HepG2 (cell line): ENCODE data around the gene ISCU. TPM values are rescaled to one million over a fixed set of nuclear protein-coding genes. Genes with fewer than 3 reads are reported as not detected.
A peak's percentile ranks its signal among the peaks of the same experiment; 100 is the strongest.

ENCODE experiments used
- ATAC-seq: fragments of 200-7000 bp; cut with Tn5 transposase; 3 replicates; pipeline ENCODE4 v1.9.1; 2020; ENCODE audit warnings: mild to moderate bottlenecking, moderate library complexity
- BruUV-seq: library from RNA; stranded (reverse); fragments of 400-500 nt; replicated peaks from 2 replicates; lab custom pipeline; 2021; lab: Mats Ljungman, UMichigan
- CTCF ChIA-PET: fragments of 300-600 bp; formaldehyde crosslinking; extraction: SDS; loops from one replicate; lab custom pipeline; 2021; ENCODE audit warnings: low total read pairs, inconsistent platforms, low intra/inter-chr PET ratio; lab: Yijun Ruan, JAX
- POLR2A ChIA-PET: fragments of 350-600 bp; sonication (Branson Sonifier 250); formaldehyde crosslinking; loops from one replicate; lab custom pipeline; 2020; ENCODE audit warnings: antibody characterized with exemption, inconsistent platforms; lab: Yijun Ruan, JAX
- DNase-seq: peaks from one replicate; pipeline ENCODE4 v3.0.0-alpha.2; 2015; ENCODE audit warnings: low spot score
- FAIRE-seq: peaks from 3 replicates; lab custom pipeline; 2011; peaks lifted over from hg19 to GRCh38; lab: Jason Lieb, UNC
- H2AFZ ChIP-seq: one replicate; pipeline ENCODE4 v1.6.1; 2011; ENCODE audit warnings: low read length, inconsistent platforms
- H3K27ac ChIP-seq: fragments of 300-600 bp; 3 replicates; pipeline ENCODE4 v1.8.0; 2011; ENCODE audit warnings: mixed run types, mild to moderate bottlenecking, mixed read lengths, low read length, inconsistent platforms; ENCODE audit not compliant: insufficient read depth; ENCODE audit errors: extremely low read length
- H3K27me3 ChIP-seq, 2 experiments: fragments of 200-600 bp in 1 of 2; 2 replicates in 1 of 2; 3 replicates in 1 of 2; pipeline versions ENCODE4 v1.6.0 to v1.8.0; 2011; ENCODE audit warnings: low read length in 2 of 2, mild to moderate bottlenecking in 2 of 2, moderate library complexity in 2 of 2, inconsistent platforms in 1 of 2; ENCODE audit not compliant: insufficient read depth in 2 of 2, control insufficient read depth in 1 of 2
- H3K36me3 ChIP-seq, 2 experiments: fragments of 200-600 bp in 1 of 2; replicated peaks in 1 of 2; 2 replicates in 1 of 2; 3 replicates in 1 of 2; pipeline versions ENCODE4 v1.5.1 to v1.8.0; 2011; ENCODE audit warnings: low read length in 2 of 2, inconsistent platforms in 1 of 2; ENCODE audit not compliant: insufficient read depth in 2 of 2, control insufficient read depth in 1 of 2
- H3K4me1 ChIP-seq: 2 replicates; pipeline ENCODE4 v1.5.1; 2012; ENCODE audit warnings: low read length, inconsistent platforms; ENCODE audit not compliant: insufficient read depth
- H3K4me2 ChIP-seq: 2 replicates; pipeline ENCODE4 v1.6.0; 2011; ENCODE audit warnings: low read depth, low read length, inconsistent platforms
- H3K4me3 ChIP-seq, 3 experiments: fragments of 200-600 bp in 1 of 3; sonication (generic), shearing (Covaris generic) in 1 of 3; replicated peaks in 1 of 3; 2 replicates each; pipeline ENCODE4 v1.5.1; 2011 to 2016; ENCODE audit warnings: low read length in 3 of 3, inconsistent platforms in 2 of 3, low read depth in 2 of 3, mild to moderate bottlenecking in 2 of 3, control low read depth in 1 of 3, mixed read lengths in 1 of 3; ENCODE audit not compliant: insufficient read depth in 1 of 3
- H3K79me2 ChIP-seq: one replicate; pipeline ENCODE4 v1.6.1; 2011; ENCODE audit warnings: low read length, inconsistent platforms; ENCODE audit not compliant: insufficient read depth
- H3K9ac ChIP-seq: 2 replicates; pipeline ENCODE4 v1.6.0; 2011; ENCODE audit warnings: mild to moderate bottlenecking, low read depth, low read length, inconsistent platforms; ENCODE audit not compliant: insufficient read depth
- H3K9me3 ChIP-seq: 2 replicates; pipeline ENCODE4 v1.5.1; 2012; ENCODE audit warnings: mild to moderate bottlenecking, low read length
- H4K20me1 ChIP-seq: 2 replicates; pipeline ENCODE4 v1.6.0; 2011; ENCODE audit warnings: inconsistent platforms, mild to moderate bottlenecking, low read length, moderate library complexity; ENCODE audit not compliant: insufficient read depth
- BCL3 ChIP-seq: sonication (generic); formaldehyde crosslinking; IDR thresholded peaks from 2 replicates; pipeline ENCODE4 v1.5.1; 2020; ENCODE audit warnings: mild to moderate bottlenecking, missing genetic modification reagents, moderate library complexity
- FOSL1 ChIP-seq: sonication (generic); formaldehyde crosslinking; IDR thresholded peaks from 2 replicates; pipeline ENCODE4 v1.9.0; 2021; ENCODE audit warnings: missing genetic modification reagents, borderline replicate concordance
- MIER2 ChIP-seq: IDR thresholded peaks from 2 replicates; pipeline ENCODE4 v1.6.1; 2016; ENCODE audit warnings: missing biosample characterization, missing genetic modification reagents
- MIXL1 ChIP-seq: IDR thresholded peaks from 2 replicates; pipeline ENCODE4 v1.6.1; 2016
- ZFAT ChIP-seq: sonication (generic); formaldehyde crosslinking; conservative IDR thresholded peaks from 2 replicates; pipeline ENCODE4 v1.8.1; 2023; ENCODE audit warnings: missing genetic modification reagents, inconsistent platforms
- ZHX2 ChIP-seq, 2 experiments: sonication (generic) in 1 of 2; formaldehyde crosslinking in 1 of 2; IDR thresholded peaks; 2 replicates each; pipeline versions ENCODE4 v1.6.1 to v1.9.0; 2014 to 2022; ENCODE audit warnings: antibody characterized with exemption in 1 of 2, borderline replicate concordance in 1 of 2, inconsistent platforms in 1 of 2, low read depth in 1 of 2, missing genetic modification reagents in 1 of 2
- ZNF329 ChIP-seq: sonication (generic); formaldehyde crosslinking; IDR thresholded peaks from 2 replicates; pipeline ENCODE4 v1.9.0; 2021; ENCODE audit warnings: low read depth, mild to moderate bottlenecking, missing genetic modification reagents
- ZNF510 ChIP-seq: sonication (generic); formaldehyde crosslinking; IDR thresholded peaks from 2 replicates; pipeline ENCODE4 v1.4.0; 2020; ENCODE audit warnings: low read depth, mild to moderate bottlenecking, missing genetic modification reagents
- ZNF580 ChIP-seq: IDR thresholded peaks from 2 replicates; pipeline ENCODE4 v1.6.1; 2016; ENCODE audit warnings: low read depth, borderline replicate concordance
- WGBS: methylation state at CpG from one replicate; pipeline ENCODE4 v1.1.6; 2017; ENCODE audit warnings: low lambda C conversion rate; 5-methylcytosine and 5-hydroxymethylcytosine counted together
- in situ Hi-C: cut with HindIII; loops from 2 replicates; pipeline ENCODE4 v1.10.0; 2017; ENCODE audit warnings: low pct_unique_long_range_greater_than_20kb; ENCODE audit not compliant: extremely low pct_ligation_motif_present
- intact Hi-C: fragments of 100-400 bp; cut with micrococcal nuclease; formaldehyde crosslinking; loops from one replicate; pipeline ENCODE4 v1.10.0; 2022; ENCODE audit not compliant: unreplicated experiment
- polyA plus RNA-seq, 8 experiments: library from polyadenylated mRNA; depleted of rRNA in 3 of 8; stranded (reverse) in 7 of 8; unstranded in 1 of 8; fragments of >200 nt; fragmentation: Illumina TruSeq in 4 of 8; extraction: Trizol in 4 of 8; gene quantifications; 2 replicates each; pipeline versions ENCODE4 v1.2.1 to v1.2.3, GENCODE V29; 2011 to 2016; ENCODE audit warnings: low read depth in 4 of 8, missing spikeins in 1 of 8, mixed read lengths in 1 of 8; ENCODE audit not compliant: insufficient read depth in 1 of 8
- total RNA-seq, 5 experiments: library from RNA; depleted of rRNA; stranded (reverse); fragments of >200 nt; fragmentation: Illumina TruSeq; extraction: Trizol; gene quantifications; 2 replicates each; pipeline ENCODE4 v1.2.3, GENCODE V29; 2016; ENCODE audit warnings: low read depth in 1 of 5
- TF ChIP-seq, protein P1 (sequence below): sonication (generic); formaldehyde crosslinking; IDR thresholded peaks from 2 replicates; pipeline ENCODE4 v1.5.1; 2020; ENCODE audit warnings: mild to moderate bottlenecking, missing genetic modification reagents, borderline replicate concordance

ISCU gene
- total and polyA plus RNA-seq, 2 of the 13 experiments (the other 11 are each of a cell fraction or from before 2014, with no cell fraction given): 94.4 to 107 TPM

DNA sequence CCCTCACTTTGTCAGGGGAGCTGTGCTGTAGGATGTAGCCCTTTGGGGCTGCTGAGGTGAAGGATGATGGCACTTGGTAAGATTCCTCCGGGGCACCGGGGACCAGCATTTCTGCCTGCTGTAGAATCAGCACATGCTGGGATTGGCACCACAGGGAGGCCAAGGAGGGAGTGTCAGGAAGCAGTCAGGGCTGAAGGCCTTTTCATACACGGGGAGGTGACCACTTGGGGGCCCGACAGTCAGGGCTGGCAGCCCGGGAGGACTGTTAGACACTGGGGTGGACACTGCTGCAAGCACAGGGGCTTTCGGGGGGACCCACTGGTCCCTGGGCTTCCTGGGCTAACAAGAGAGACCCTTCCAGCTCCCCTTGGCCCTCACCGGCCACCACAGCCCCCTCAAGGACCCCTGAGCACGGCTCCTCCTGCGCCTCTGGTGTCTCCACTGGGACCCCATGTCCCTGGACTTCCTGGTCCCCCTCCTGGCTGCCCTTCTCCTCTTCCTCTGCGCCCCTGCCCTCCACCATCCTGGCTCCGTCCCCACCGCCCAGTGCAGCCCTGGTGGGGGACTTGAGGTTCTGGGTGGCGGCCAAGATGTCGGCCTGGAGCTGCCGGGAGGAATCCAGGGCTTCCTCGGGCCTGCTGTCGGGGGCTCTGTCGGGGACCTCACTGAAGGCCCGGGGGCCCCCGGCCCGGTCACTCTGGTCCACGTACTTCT lies 29.0 kb downstream of the ISCU start:
- peak; percentile 16; the same call in 1 of the 3 replicates for ATAC-seq
- no TSS peak for BruUV-seq
- Histone ChIP-seq H3K9me3 (no peaks in the 10 kb centered on the region), H3K36me3 (no peaks in the 10 kb centered on the region), H3K4me2 (no peak overlapping the region), H3K79me2 (no peaks in the 10 kb centered on the region), H3K4me3 (no peak overlapping the region), H2AFZ (no peak overlapping the region), H3K27me3 (peaks cover 9 to 40% of the 10 kb centered on the region in 2 experiments), H3K9ac (no peak overlapping the region), H3K27ac (no peak overlapping the region), H3K4me1 (0 out of 2 replicates have a peak, but pooled peaks cover 8% of the 10 kb centered on the region), H4K20me1 (no peaks in the 10 kb centered on the region)
- no peak for DNase-seq
- in situ Hi-C loops: no loop called here
- intact Hi-C loops: no loop called here
- 20% methylated on average over 7 of the region's 22 CpGs for WGBS
- POLR2A ChIA-PET: no interaction called here
- CTCF ChIA-PET: no interaction called here
- no peak for FAIRE-seq
- TF ChIP-seq ZHX2 (IDR thresholded peaks at IDR 0.05; ENCODE audit: low read depth): no peak
- TF ChIP-seq ZHX2 (CRISPR knock-in tag; IDR thresholded peaks at IDR 0.05; ENCODE audit: borderline replicate concordance): no peak
- TF ChIP-seq BCL3: no peak
- no peak for TF ChIP-seq MIXL1 (CRISPR knock-in tag)
- TF ChIP-seq, protein P1, sequence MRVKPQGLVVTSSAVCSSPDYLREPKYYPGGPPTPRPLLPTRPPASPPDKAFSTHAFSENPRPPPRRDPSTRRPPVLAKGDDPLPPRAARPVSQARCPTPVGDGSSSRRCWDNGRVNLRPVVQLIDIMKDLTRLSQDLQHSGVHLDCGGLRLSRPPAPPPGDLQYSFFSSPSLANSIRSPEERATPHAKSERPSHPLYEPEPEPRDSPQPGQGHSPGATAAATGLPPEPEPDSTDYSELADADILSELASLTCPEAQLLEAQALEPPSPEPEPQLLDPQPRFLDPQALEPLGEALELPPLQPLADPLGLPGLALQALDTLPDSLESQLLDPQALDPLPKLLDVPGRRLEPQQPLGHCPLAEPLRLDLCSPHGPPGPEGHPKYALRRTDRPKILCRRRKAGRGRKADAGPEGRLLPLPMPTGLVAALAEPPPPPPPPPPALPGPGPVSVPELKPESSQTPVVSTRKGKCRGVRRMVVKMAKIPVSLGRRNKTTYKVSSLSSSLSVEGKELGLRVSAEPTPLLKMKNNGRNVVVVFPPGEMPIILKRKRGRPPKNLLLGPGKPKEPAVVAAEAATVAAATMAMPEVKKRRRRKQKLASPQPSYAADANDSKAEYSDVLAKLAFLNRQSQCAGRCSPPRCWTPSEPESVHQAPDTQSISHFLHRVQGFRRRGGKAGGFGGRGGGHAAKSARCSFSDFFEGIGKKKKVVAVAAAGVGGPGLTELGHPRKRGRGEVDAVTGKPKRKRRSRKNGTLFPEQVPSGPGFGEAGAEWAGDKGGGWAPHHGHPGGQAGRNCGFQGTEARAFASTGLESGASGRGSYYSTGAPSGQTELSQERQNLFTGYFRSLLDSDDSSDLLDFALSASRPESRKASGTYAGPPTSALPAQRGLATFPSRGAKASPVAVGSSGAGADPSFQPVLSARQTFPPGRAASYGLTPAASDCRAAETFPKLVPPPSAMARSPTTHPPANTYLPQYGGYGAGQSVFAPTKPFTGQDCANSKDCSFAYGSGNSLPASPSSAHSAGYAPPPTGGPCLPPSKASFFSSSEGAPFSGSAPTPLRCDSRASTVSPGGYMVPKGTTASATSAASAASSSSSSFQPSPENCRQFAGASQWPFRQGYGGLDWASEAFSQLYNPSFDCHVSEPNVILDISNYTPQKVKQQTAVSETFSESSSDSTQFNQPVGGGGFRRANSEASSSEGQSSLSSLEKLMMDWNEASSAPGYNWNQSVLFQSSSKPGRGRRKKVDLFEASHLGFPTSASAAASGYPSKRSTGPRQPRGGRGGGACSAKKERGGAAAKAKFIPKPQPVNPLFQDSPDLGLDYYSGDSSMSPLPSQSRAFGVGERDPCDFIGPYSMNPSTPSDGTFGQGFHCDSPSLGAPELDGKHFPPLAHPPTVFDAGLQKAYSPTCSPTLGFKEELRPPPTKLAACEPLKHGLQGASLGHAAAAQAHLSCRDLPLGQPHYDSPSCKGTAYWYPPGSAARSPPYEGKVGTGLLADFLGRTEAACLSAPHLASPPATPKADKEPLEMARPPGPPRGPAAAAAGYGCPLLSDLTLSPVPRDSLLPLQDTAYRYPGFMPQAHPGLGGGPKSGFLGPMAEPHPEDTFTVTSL (CRISPR knock-in tag): no peak
- TF ChIP-seq ZNF510 (CRISPR knock-in tag): no peak
- TF ChIP-seq ZFAT (CRISPR knock-in tag): no peak
- TF ChIP-seq ZNF329: no peak
- TF ChIP-seq FOSL1 (CRISPR knock-in tag): no peak
- TF ChIP-seq MIER2 (CRISPR knock-in tag): no peak
- TF ChIP-seq ZNF580 (CRISPR knock-in tag): no peak
